ENCODE data around the gene F8.

F8 gene

GRCh38 chrX:154812341-154813101, 210.0 kb downstream of the F8 start:
- DNase-seq, result no peak

- DNase-seq, result no peak
These were observed 212.4 kb downstream of the F8 start for GRCh38 chrX:154809939-154810665.

- no peak for DNase-seq
These were observed 215.6 kb downstream of the F8 start for GRCh38 chrX:154806837-154807501.

- no peak for DNase-seq
These were observed 216.8 kb downstream of the F8 start for GRCh38 chrX:154805696-154806091.

- DNase-seq, result peak; percentile 75
These were observed 217.4 kb downstream of the F8 start, which contains the start of gene MPP1 for GRCh38 chrX:154804957-154805695. TSS of gene MPP1 (minus strand) at chrX:154805485. CDS start at chrX:154805373, 112 bp downstream.

GRCh38 chrX:154804261-154804956, 218.1 kb downstream of the F8 start:
- DNase-seq, result no peak

GRCh38 chrX:154802947-154803346, 219.6 kb downstream of the F8 start:
- no peak for DNase-seq

GRCh38 chrX:154800478-154801210, 221.9 kb downstream of the F8 start:
- DNase-seq, result no peak

GRCh38 chrX:154799556-154800348, 222.8 kb downstream of the F8 start:
- DNase-seq, result no peak

GRCh38 chrX:154797006-154797405, 225.5 kb downstream of the F8 start:
- no peak for DNase-seq

GRCh38 chrX:154795016-154795415, 227.5 kb downstream of the F8 start:
- DNase-seq, result no peak

GRCh38 chrX:154793084-154793795, 229.3 kb downstream of the F8 start:
- DNase-seq, result no peak

GRCh38 chrX:154791939-154792338, 230.6 kb downstream of the F8 start:
- DNase-seq, result no peak

- DNase-seq, result no peak
These were observed 231.1 kb downstream of the F8 start for GRCh38 chrX:154791467-154791866.
